Panc1 (cell line): ENCODE measurements around the gene DYRK2.

Experiments used
- TCF7L2 ChIP-seq: IDR thresholded peaks from 2 replicates; pipeline ENCODE4 v1.6.1; 2011; ENCODE audit warnings: mild to moderate bottlenecking, low read depth, low read length, inconsistent platforms
- TF ChIP-seq, protein P1 (sequence below): fragments of 450-650 bp; IDR thresholded peaks from 2 replicates; pipeline ENCODE4 v1.5.1; 2017; ENCODE audit warnings: mild to moderate bottlenecking

DNA sequence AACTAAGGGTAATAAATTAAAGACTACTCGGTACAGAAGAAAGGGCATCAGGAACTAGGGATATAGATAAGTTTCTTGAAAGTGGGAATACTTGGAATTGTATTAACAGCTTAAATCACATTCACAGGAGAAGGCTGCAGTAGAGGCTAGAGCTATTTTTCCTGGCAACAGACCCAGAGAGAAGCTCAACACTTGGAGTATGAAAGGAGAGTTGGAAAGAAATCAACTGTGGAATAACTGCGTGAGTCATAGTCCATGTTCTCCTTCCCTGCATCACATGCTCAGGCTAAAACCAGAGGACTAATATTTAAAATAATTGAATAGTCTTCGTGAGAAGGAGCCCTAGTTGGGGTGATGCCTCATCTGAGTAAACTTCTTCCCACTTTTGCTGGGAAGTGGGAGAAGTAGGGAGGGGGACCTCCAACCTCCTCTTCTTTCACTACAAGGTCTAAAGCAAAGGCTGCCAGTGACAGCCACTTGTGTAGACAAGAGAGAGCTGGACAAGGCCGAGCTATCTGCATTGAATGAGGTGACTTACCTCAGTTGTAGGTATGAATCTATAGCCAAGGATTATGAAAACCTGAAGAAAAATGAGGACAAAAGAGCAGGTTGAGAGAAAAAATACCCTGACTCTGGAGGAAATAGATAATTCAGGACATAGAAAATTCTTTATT lies 32.7 kb downstream of the DYRK2 start:
- TF ChIP-seq, protein P1, sequence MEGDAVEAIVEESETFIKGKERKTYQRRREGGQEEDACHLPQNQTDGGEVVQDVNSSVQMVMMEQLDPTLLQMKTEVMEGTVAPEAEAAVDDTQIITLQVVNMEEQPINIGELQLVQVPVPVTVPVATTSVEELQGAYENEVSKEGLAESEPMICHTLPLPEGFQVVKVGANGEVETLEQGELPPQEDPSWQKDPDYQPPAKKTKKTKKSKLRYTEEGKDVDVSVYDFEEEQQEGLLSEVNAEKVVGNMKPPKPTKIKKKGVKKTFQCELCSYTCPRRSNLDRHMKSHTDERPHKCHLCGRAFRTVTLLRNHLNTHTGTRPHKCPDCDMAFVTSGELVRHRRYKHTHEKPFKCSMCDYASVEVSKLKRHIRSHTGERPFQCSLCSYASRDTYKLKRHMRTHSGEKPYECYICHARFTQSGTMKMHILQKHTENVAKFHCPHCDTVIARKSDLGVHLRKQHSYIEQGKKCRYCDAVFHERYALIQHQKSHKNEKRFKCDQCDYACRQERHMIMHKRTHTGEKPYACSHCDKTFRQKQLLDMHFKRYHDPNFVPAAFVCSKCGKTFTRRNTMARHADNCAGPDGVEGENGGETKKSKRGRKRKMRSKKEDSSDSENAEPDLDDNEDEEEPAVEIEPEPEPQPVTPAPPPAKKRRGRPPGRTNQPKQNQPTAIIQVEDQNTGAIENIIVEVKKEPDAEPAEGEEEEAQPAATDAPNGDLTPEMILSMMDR = no peak
- no peak for TF ChIP-seq TCF7L2
